Neural progenitor cell (in vitro differentiated cells): ENCODE measurements around the gene HTT.

Source experiments
- CTCF ChIP-seq: fragments of 200-600 bp; sonication (generic); IDR thresholded peaks from 2 replicates; pipeline ENCODE4 v1.5.1; 2017; ENCODE audit warnings: antibody characterized with exemption, mild to moderate bottlenecking
- EZH2 ChIP-seq: fragments of 200-600 bp; sonication (generic); IDR thresholded peaks from 2 replicates; pipeline ENCODE4 v1.6.1; 2017; ENCODE audit warnings: antibody characterized with exemption, mild to moderate bottlenecking, moderate library complexity
- EZH2phosphoT487 ChIP-seq: fragments of 200-600 bp; sonication (generic); IDR thresholded peaks from 2 replicates; pipeline ENCODE4 v1.6.1; 2017; ENCODE audit warnings: antibody characterized with exemption

- TF ChIP-seq CTCF (no peak), EZH2 (no peak), EZH2phosphoT487 (no peak)
Observed at GRCh38 chr4:3262208-3263052, 187.9 kb downstream of the HTT start.
